GM12878 (cell line): ENCODE measurements around the gene ZNF777. TPM values are rescaled to one million over a fixed set of nuclear protein-coding genes. Genes with fewer than 3 reads are reported as not detected.

ENCODE experiments used
- ATAC-seq: fragments of 200-7000 bp; cut with Tn5 transposase; 3 replicates; pipeline ENCODE4 v1.9.1; 2020; ENCODE audit warnings: mild to moderate bottlenecking, moderate library complexity
- BruUV-seq: library from RNA; stranded (reverse); fragments of 400-500 nt; replicated peaks from 2 replicates; lab custom pipeline; 2021; lab: Mats Ljungman, UMichigan
- CTCF ChIA-PET: fragments of 300-600 bp; sonication (Branson Sonifier 250); formaldehyde crosslinking; extraction: SDS; loops from one replicate; lab custom pipeline; 2021; ENCODE audit warnings: inconsistent platforms; lab: Yijun Ruan, JAX
- POLR2A ChIA-PET: fragments of 350-600 bp; formaldehyde crosslinking; extraction: SDS; loops from one replicate; lab custom pipeline; 2021; ENCODE audit warnings: inconsistent platforms; lab: Charles Lee
- RAD21 ChIA-PET: fragments of 300-600 bp; sonication (Branson Sonifier 250); formaldehyde crosslinking; loops from one replicate; lab custom pipeline; 2023; ENCODE audit warnings: antibody characterized with exemption; ENCODE audit not compliant: unreplicated experiment; lab: Charles Lee
- SMC1A ChIA-PET: fragments of 300-600 bp; sonication (Branson Sonifier 250); formaldehyde crosslinking; loops from one replicate; lab custom pipeline; 2023; ENCODE audit not compliant: unreplicated experiment, uncharacterized antibody; lab: Charles Lee
- DNase-seq: peaks from one replicate; pipeline ENCODE4 v3.0.0-alpha.2; 2011; ENCODE audit warnings: low read depth, low spot score
- FAIRE-seq: peaks from 3 replicates; lab custom pipeline; 2011; peaks lifted over from hg19 to GRCh38; lab: Jason Lieb, UNC
- H2AFZ ChIP-seq: 2 replicates; pipeline ENCODE4 v1.6.0; 2011; ENCODE audit warnings: low read depth, low read length, control low read depth; ENCODE audit not compliant: control insufficient read depth
- H3K27ac ChIP-seq: 2 replicates; pipeline ENCODE4 v1.5.1; 2011; ENCODE audit warnings: control low read depth; ENCODE audit not compliant: control insufficient read depth, insufficient read depth
- H3K27me3 ChIP-seq, 2 experiments: replicated peaks in 1 of 2; 2 replicates each; pipeline versions ENCODE4 v1.6.0 to v1.6.1; 2011; ENCODE audit warnings: low read length in 1 of 2; ENCODE audit not compliant: control insufficient read depth in 2 of 2, insufficient read depth in 2 of 2
- H3K36me3 ChIP-seq, 2 experiments: 2 replicates each; pipeline ENCODE4 v1.5.1; 2011; ENCODE audit warnings: low read length in 1 of 2; ENCODE audit not compliant: control insufficient read depth in 2 of 2, insufficient read depth in 2 of 2
- H3K4me1 ChIP-seq: 2 replicates; pipeline ENCODE4 v1.6.1; 2011; ENCODE audit warnings: mild to moderate bottlenecking, low read length, moderate library complexity, mixed read lengths; ENCODE audit not compliant: control insufficient read depth, insufficient read depth
- H3K4me2 ChIP-seq: 2 replicates; pipeline ENCODE4 v1.6.0; 2011; ENCODE audit warnings: control low read depth; ENCODE audit not compliant: control insufficient read depth, insufficient read depth
- H3K4me3 ChIP-seq: fragments of 200-600 bp; sonication (generic); 2 replicates; pipeline ENCODE4 v1.5.1; 2016
- H3K79me2 ChIP-seq: 2 replicates; pipeline ENCODE4 v1.6.0; 2011; ENCODE audit warnings: low read length; ENCODE audit not compliant: control insufficient read depth, insufficient read depth
- H3K9ac ChIP-seq: 2 replicates; pipeline ENCODE4 v1.8.0; 2011; ENCODE audit warnings: low read length, control low read depth, mixed read lengths; ENCODE audit not compliant: control insufficient read depth, insufficient read depth
- H3K9me3 ChIP-seq: replicated peaks from 3 replicates; pipeline ENCODE4 v1.5.1; 2011; ENCODE audit warnings: mild to moderate bottlenecking, low read length; ENCODE audit not compliant: control insufficient read depth, insufficient read depth
- H4K20me1 ChIP-seq: 2 replicates; pipeline ENCODE4 v1.6.0; 2011; ENCODE audit not compliant: control insufficient read depth, insufficient read depth
- FOXK2 ChIP-seq: fragments of 450-650 bp; IDR thresholded peaks from 2 replicates; pipeline ENCODE4 v1.6.1; 2017; ENCODE audit warnings: mild to moderate bottlenecking, moderate library complexity
- JUNB ChIP-seq: IDR thresholded peaks from 2 replicates; pipeline ENCODE4 v1.6.1; 2016; ENCODE audit warnings: antibody characterized with exemption, mild to moderate bottlenecking
- MEF2A ChIP-seq: IDR thresholded peaks from 2 replicates; pipeline ENCODE4 v1.6.1; 2011; ENCODE audit warnings: low read depth, mild to moderate bottlenecking, low read length, moderate library complexity; ENCODE audit not compliant: insufficient read depth
- PML ChIP-seq: IDR thresholded peaks from 2 replicates; pipeline ENCODE4 v1.6.1; 2012; ENCODE audit warnings: low read length, inconsistent platforms
- PRDM15 ChIP-seq: fragments of 450-650 bp; formaldehyde crosslinking; IDR thresholded peaks from 2 replicates; pipeline ENCODE4 v1.4.0; 2020; ENCODE audit warnings: mild to moderate bottlenecking, moderate library complexity
- RCOR1 ChIP-seq: conservative IDR thresholded peaks from 2 replicates; pipeline ENCODE4 v1.6.1; 2012; ENCODE audit warnings: low read depth, low read length, improper control_type of control experiment
- RELA ChIP-seq: fragments of 450-650 bp; IDR thresholded peaks from 2 replicates; pipeline ENCODE4 v1.8.0; 2014; ENCODE audit warnings: borderline replicate concordance; ENCODE audit not compliant: partially characterized antibody
- ZBTB4 ChIP-seq: fragments of 450-650 bp; formaldehyde crosslinking; IDR thresholded peaks from 2 replicates; pipeline ENCODE4 v1.4.0; 2022; ENCODE audit warnings: mild to moderate bottlenecking, moderate library complexity
- ZBTB40 ChIP-seq: fragments of 450-650 bp; IDR thresholded peaks from 2 replicates; pipeline ENCODE4 v1.6.1; 2016; ENCODE audit warnings: mild to moderate bottlenecking, moderate library complexity, borderline replicate concordance
- ZNF207 ChIP-seq: fragments of 450-650 bp; IDR thresholded peaks from 2 replicates; pipeline ENCODE4 v1.6.1; 2014; ENCODE audit warnings: antibody characterized with exemption, mild to moderate bottlenecking, borderline replicate concordance
- ZNF24 ChIP-seq: fragments of 450-650 bp; IDR thresholded peaks from 2 replicates; pipeline ENCODE4 v1.6.1; 2017; ENCODE audit warnings: antibody characterized with exemption, mild to moderate bottlenecking
- ZSCAN29 ChIP-seq: fragments of 450-650 bp; IDR thresholded peaks from 2 replicates; pipeline ENCODE4 v1.6.1; 2017; ENCODE audit warnings: mild to moderate bottlenecking, moderate library complexity
- WGBS: methylation state at CpG from one replicate; pipeline ENCODE4 v1.1.6; 2016; ENCODE audit warnings: low lambda C conversion rate; ENCODE audit not compliant: insufficient replicate concordance, insufficient coverage; ENCODE audit errors: missing lambda C conversion rate; 5-methylcytosine and 5-hydroxymethylcytosine counted together
- in situ Hi-C: fragments of 300-500 bp; cut with MboI; formaldehyde crosslinking; loops from 9 replicates; pipeline ENCODE4 v1.14.3; 2018; ENCODE audit warnings: mixed read lengths
- intact Hi-C: fragments of 100-400 bp; cut with micrococcal nuclease; formaldehyde crosslinking; loops from one replicate; pipeline ENCODE4 v1.14.2; 2022; ENCODE audit not compliant: unreplicated experiment
- polyA plus RNA-seq, 11 experiments: library from polyadenylated mRNA; depleted of rRNA in 4 of 11; unstranded in 6 of 11; stranded (reverse) in 5 of 11; fragments of >200 nt; fragmentation: Nextera tagmentation in 4 of 11; fragmentation: Illumina TruSeq in 1 of 11; extraction: Ambion mirVana in 4 of 11; extraction: Trizol in 1 of 11; gene quantifications; 1 replicate in 1 of 11; 2 replicates in 10 of 11; pipeline versions ENCODE4 v1.2.1 to v1.2.3, GENCODE V29; 2011 to 2016; ENCODE audit warnings: inconsistent platforms in 2 of 11, missing spikeins in 2 of 11, low read depth in 1 of 11
- total RNA-seq, 4 experiments: library from RNA; depleted of rRNA in 3 of 4; stranded (reverse); fragments of >200 nt in 3 of 4; fragmentation: Illumina TruSeq in 1 of 4; extraction: Trizol in 1 of 4; gene quantifications; 2 replicates each; pipeline versions ENCODE4 v1.2.1 to v1.2.3, GENCODE V29; 2013 to 2021

Gene ZNF777
- total and polyA plus RNA-seq, 10 of the 15 experiments (the other 5 are each of a cell fraction or from before 2014, with no cell fraction given): 0.03 to 16.0 (median 3.7) TPM

- ChIA-PET CTCF (no interaction called here), POLR2A (no interaction called here), RAD21 (no interaction called here), SMC1A (no interaction called here)
- Histone ChIP-seq H3K79me2 (peaks cover 7% of the 10 kb centered on the region), H3K9ac (no peak overlapping the region), H4K20me1 (no peaks in the 10 kb centered on the region), H3K36me3 (peaks cover 15 to 25% of the 10 kb centered on the region in 2 experiments), H3K4me1 (peaks cover 3% of the 10 kb centered on the region), H3K9me3 (no peaks in the 10 kb centered on the region), H2AFZ (no peak overlapping the region), H3K4me2 (no peak overlapping the region), H3K27me3 (no peaks in the 10 kb centered on the region), H3K27ac (no peak overlapping the region), H3K4me3 (no peak overlapping the region)
- FAIRE-seq: no peak
- in situ Hi-C loops (no loop called here), intact Hi-C loops (no loop called here)
- DNase-seq: no peak
- BruUV-seq: no TSS peak
- ATAC-seq: no peak
- WGBS: 96% methylated on average over 15 of the region's 15 CpGs
- TF ChIP-seq PML: no peak
- no peak for TF ChIP-seq ZBTB40
- no peak for TF ChIP-seq RCOR1
- TF ChIP-seq MEF2A: no peak
- TF ChIP-seq ZSCAN29: no peak
- TF ChIP-seq ZBTB4 (CRISPR knock-in tag): no peak
- TF ChIP-seq RELA: no peak
- TF ChIP-seq PRDM15 (CRISPR knock-in tag): no peak
- no peak for TF ChIP-seq ZNF207
- TF ChIP-seq FOXK2: no peak
- no peak for TF ChIP-seq ZNF24
- no peak for TF ChIP-seq JUNB
These were observed 29.4 kb upstream of the ZNF777 start for GRCh38 chr7:149490083-149490760.
